ENCODE measurements around the gene BSCL2. TPM values are rescaled to one million over a fixed set of nuclear protein-coding genes. Genes with fewer than 3 reads are reported as not detected.
A peak's percentile ranks its signal among the peaks of the same experiment; 100 is the strongest.
"Not testable (repeated sequence)": the region's sequence is repeated elsewhere in the genome, so short reads cannot be mapped to it uniquely, and the experiment has no call there.

The BSCL2 gene
- total RNA-seq, 1 experiment from 2014 or later = 186 TPM

DNA sequence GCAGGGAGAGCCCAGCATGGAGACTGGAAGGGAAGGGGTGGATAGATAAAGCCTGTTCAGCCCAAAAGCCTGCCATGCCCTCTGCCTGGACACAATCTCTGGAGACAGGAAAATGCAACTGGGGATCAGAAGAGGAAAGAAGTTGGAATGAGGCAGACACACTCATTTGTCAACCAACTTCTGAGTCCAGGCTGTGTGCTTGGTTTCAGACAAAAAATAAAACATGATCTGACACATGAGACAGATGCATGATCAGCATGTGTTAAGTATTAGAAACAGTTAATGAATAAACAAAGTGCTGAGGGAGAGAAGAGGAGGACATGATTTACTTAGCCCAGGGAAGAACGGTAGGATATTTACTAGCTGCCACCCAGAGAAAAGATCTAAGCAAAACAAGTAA lies 18.7 kb downstream of the BSCL2 start:
- no peak for DNase-seq (ENCODE audit: low spot score)

DNA sequence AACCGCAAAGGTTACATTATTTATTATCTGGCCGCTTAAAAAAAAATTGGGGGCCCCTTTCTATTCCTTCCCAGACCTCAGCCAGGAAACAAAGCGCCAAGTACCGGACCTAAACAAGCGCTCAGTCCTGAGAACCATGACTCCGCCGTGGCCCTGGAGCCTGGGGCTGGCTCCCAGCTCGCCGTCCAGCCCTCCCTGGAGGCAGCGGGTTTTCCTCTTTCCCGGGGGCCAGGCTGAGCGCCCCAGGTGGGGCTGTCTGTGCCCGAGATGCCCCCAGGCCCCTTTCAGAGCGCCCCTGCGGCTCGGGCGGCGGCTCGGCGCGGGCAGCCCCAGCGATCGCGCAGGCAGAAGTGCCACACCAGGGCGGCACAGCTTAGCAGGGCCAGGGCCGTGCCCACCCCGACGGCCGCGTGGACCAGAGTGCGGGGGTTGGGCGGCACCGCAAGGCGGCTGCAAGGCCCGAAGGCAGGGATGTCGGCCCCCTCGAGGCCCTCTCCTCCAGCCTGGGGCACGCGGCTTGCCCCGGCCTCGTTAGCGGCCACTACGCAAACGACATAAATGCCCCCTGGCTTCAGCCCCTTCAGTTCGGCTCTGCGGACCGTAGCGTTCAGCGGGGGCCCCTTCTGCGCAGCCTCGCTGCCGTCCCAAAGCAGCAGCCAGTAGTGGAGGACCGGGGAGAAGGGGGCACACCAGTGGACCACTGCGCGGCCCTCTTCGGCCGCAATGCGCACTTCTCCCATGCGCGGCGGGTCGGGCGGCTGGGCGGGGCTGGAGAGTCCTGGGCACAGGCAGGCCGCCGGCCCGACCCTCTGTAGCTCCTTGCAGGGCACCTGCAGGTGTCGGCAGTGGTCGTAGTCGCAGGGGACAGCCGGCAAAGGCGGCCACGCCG lies 19.5 kb downstream of the BSCL2 start:
- no peak for DNase-seq (ENCODE audit: low spot score)

DNA sequence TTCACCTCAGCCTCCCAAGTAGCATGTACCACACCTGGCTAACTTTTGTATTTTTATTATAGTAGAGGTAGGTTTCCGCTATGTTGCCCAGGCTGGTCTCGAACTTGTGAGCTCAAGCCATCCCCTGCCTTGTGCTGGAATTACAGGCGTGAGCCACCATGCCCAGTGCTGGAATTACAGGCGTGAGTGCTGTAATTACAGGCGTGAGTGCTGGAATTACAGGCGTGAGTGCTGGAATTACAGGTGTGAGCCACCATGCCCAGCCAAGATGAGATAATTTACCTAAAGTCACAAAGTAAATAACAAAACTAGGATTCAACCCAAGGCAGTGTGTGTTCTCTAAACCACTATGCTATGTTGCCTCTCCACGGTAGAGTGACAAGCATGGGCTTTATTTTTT lies 24.7 kb downstream of the BSCL2 start:
- no peak for DNase-seq (ENCODE audit: low spot score)

DNA sequence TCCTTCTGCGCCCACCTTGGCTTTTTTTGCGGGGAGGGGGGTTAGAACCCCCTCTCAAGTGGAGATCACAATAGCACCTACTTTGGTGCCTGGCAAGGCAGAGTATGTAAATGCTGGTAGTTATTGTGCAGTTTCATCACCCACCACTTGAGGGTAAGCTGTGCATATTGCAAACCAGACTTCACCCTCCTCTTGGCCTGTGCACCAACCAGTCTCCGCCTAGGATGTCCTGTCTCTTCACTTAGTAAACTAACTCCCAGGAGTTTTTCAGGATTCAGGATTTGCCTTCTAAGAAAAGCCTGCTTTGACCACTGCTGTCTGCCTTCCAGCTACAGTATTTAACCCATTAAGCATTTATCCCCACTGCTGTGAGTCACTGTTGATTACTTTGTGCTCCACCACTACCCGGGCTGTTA lies 26.4 kb downstream of the BSCL2 start:
- DNase-seq (ENCODE audit: low spot score) = peak; percentile 79

DNA sequence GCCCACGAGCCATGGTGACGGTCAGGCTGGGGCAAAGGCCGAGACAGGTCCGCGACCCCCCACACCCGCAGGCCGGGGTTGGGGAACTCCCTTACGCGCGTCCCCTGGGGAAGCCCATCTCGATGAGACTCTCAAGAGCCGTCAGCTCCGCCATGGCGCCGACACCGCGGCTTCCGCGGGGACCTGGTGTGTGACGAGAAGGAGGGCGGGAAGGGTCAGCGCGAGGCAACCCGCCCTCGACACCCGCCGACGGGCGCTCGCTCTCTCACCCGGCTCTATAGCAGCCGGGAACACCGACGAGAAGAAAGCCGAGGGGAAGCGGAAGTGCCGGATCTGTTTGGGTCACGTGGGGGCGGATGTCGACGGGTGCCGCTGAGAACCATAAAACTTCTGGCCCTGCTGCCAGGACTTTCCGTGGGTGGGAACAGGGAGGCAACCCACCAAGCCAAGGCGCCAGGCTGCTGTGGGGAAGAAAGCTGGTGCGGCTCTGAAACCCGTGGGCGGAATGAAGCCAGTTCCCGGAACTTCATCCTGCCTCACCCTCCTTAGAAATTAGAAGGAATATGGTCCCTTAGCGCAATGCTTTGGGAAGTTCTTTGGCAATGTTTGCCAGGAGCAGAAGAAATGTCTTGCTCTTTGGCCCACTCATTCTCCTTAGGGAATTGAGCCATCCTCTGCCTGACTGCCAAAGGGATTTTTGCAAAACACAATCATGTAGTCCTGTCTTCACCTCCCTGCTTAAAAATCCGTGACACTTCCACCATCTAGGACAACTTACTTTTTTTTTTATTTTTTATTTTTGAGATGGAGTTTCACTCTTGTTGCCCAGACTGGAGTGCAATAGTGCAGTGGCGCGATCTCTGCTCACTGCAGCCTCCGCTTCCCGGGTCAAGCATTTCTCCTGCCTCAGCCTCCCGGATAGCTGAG lies 28.2 kb downstream of the BSCL2 start, which contains the start of gene UBXN1:
UBXN1 (minus strand) TSS at position 304 of the 927 bp plus-strand sequence; CDS start at position 154, 150 bp downstream.
- DNase-seq (ENCODE audit: low spot score) = peak; percentile 76

DNA sequence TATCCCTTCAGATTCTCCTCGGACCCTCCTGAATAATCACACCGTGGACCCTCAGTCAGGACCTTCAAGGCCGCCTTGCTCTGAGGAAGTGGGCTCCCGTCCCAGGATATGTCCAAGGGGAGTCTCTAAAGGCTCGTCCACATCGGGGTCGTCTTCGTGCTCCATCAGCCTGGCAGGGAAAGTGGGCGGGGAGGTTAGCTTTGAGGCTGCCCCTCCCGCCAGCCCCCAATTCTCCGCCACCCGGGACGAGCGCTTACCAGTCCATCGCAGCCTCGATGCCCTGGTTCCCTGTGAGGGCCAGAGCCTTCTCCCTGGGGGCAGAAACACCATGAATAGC lies 28.8 kb downstream of the BSCL2 start:
- DNase-seq (ENCODE audit: low spot score) = no peak

DNA sequence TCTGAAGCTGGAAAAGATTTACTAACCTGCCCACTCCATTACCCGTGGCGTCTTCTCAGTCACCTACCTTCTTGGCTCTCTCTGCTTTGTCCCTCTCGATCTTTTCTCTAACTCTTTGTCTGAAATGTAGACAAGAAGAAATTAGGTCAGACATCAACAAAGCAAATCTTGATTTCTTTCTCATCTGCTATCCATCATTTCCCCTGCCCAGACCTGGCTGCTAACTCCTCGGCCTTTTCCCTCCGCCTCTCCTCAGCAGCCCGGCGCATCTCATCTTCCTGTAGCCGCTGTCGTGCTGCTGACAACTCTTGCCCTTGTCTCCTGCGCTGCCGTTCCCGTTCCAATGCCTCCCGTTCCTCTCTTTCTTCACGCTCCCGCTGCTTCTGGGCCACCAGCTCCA lies 29.5 kb downstream of the BSCL2 start:
- DNase-seq (ENCODE audit: low spot score) = no peak

DNA sequence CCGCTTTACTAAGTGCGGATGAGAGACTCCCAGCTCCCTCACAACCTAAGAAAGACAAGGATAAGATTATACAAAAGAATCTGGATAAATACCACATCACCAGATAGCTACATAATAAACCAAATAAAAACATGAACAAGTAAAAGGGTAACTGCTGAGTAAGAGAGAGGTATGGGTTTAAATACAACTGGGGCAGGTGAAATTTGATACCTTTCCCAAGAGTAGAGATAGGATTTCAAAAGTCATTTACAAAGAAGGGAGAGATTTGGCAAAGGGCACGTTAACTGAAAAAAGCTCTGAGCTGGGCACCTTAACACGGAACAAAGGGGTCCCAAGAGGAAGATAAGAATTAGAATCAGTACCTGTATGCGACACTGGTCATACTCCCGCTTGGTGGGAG lies 30.1 kb downstream of the BSCL2 start:
- DNase-seq (ENCODE audit: low spot score) = no peak

DNA sequence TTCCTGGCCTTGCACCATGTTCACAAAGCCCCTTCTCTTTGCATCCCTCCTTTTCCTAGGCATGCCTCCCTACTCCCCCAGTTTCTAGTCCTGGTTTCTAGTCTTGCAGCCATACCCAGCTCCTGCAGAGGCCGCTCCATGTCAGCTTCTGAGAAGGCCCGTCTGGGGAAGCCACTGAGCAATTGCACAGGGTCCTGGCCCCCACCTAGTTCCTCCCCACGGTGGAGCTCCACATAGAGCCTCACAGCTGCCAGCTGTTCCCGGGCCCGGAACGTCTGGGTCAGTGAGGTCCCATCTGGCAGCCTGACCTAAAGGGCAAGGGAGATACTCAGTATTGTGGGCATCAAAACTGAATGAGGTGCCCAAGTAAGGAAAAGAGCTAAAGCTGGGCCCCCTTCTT lies 30.5 kb downstream of the BSCL2 start:
- DNase-seq (ENCODE audit: low spot score) = no peak

DNA sequence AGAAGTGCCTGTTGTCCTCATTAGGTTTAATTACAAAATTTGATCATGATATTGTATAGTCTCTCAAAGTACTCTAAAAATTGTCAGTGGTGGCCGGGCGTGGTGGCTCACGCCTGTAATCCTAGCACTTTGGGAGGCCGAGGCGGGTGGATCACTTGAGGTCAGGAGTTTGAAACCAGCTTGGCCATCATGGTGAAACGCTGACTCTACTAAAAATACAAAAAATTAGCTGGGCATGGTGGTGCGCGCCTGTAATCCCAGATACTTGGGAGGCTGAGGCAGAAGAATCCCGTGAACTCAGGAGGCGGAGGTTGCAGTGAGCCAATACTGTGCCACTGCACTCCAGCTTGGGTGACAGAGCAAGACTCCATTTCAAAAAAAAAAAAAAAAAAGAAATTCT lies 31.8 kb downstream of the BSCL2 start:
- not testable (repeated sequence) for DNase-seq (ENCODE audit: low spot score)

DNA sequence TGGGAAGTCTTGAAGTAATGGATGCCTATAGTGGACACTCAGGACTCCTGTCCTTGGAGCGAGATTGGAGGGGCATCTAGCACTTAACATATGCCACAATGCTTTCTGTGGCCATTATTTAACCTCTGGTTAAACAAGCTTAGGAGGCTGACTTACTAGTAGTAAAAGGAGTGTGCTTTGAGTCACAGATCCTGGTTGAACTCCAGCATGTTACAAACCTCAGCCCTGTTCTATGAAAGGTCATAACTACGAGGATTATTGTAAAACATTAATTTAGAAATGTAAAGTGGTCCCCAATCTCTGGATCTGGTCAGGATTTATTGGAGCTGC lies 34.1 kb downstream of the BSCL2 start:
- no peak for DNase-seq (ENCODE audit: low spot score)

DNA sequence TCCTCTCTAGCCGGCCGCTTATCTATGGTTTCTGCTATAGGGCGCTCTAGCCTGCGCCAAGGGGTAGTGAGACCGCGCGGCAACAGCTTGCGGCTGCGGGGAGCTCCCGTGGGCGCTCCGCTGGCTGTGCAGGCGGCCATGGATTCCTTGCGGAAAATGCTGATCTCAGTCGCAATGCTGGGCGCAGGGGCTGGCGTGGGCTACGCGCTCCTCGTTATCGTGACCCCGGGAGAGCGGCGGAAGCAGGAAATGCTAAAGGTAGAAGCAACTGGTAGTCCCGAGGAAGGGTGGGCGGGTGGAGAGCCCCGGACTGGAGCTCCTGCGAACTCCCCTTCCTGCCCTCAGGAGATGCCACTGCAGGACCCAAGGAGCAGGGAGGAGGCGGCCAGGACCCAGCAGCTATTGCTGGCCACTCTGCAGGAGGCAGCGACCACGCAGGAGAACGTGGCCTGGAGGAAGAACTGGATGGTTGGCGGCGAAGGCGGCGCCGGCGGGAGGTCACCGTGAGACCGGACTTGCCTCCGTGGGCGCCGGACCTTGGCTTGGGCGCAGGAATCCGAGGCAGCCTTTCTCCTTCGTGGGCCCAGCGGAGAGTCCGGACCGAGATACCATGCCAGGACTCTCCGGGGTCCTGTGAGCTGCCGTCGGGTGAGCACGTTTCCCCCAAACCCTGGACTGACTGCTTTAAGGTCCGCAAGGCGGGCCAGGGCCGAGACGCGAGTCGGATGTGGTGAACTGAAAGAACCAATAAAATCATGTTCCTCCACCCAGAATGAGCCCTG lies 35.4 kb downstream of the BSCL2 start, which contains the start of the genes LBHD1 and UQCC3:
LBHD1 (minus strand) TSS at position 660 of the 782 bp plus-strand sequence. CDS start 2,236 bp downstream, outside the sequence.
UQCC3 (plus strand) TSS at position 66 of the 782 bp plus-strand sequence; CDS start at position 139, 73 bp downstream.
- DNase-seq (ENCODE audit: low spot score) = peak; percentile 86

DNA sequence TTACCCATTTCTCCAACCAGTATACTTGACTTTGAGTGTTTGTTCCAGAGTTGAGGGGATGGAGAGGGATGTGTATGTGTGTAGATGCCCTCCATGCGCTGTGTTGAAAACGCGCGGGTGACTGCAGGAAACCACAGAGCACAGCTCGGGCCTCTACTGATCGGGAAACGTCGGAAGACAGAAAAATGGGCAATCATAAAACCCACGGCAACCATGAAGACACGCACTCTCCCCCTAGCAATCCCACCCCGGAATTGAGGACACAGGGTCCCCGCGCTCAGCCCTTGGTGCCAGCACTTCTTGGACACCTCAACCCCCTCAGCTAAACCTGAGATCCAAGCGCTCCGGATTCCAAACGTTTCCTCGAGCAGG lies 36.0 kb downstream of the BSCL2 start:
- no peak for DNase-seq (ENCODE audit: low spot score)

DNA sequence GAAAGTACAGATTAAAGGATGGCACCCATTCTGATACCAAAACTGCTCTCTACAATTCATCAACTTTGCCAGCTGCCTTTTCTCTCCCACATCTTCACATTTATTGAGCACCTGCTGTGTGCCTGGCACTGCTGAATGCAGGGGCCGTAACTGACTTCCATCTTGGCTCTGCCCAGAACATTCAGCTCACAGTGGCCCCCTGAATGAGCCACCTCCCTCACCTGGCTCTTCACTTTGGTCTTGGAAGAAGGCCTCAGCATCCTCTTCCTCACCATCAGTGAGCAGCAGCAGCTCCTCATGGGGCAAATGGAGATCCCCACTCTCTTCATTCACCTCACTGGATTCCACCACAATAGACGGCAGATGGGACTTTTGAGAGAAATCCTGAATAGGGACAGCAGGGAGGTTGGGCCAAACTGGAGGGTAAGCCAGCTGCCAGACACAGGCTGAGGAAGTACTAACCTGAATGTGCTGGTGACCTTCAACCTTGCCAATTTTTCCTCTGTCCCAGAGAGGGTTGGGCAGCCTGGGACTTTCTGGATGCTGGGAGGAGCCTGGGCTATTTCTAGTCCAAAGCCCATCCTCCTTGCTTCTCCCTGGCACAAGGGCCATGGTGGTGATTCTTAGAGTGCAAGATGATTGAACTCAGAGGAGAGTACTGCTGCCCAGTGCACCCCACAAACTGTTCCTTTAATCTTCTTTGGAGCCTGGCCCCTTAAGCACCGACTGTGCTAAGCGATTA lies 37.6 kb downstream of the BSCL2 start:
- DNase-seq (ENCODE audit: low spot score) = no peak

DNA sequence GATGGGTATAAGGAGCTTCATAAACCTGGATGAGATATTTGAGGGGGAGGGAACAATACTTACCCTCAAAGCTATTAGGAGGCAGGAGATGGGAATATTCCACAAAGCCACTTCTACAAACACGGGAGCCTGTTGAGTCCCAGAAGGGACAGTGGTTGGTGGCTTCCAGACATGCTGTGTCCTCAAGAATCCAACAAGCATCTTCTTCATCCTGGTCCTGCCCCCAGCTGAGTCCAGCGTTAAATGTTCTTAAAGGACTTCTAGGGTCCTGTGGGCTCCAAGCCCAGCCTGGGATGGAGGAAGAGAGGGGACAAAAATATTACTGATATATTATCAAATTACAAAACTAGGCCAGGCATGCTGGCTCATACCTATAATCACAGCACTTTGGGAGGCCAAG lies 39.8 kb downstream of the BSCL2 start:
- no peak for DNase-seq (ENCODE audit: low spot score)

DNA sequence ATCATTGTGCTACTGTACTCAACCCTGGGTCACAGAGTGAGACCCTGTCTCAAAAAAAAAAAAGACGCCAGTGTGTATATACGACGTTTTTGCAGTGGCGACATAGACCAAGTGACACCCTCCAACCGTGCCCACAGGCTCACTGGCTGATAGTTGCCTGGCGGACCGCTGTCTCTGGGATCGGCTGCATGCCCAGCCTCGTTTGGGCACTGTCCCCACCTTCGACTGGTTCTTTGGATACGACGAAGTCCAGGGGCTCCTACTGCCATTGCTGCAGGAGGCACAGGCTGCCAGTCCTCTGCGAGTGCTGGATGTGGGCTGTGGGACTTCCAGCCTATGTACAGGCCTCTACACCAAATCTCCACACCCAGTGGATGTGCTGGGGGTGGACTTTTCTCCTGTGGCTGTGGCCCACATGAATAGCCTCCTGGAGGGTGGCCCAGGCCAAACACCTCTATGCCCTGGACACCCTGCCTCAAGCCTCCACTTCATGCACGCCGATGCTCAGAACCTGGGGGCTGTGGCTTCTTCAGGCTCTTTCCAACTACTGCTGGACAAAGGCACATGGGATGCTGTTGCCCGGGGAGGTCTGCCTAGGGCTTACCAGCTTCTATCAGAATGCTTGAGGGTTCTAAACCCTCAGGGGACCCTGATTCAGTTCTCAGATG lies 40.8 kb downstream of the BSCL2 start:
- no peak for DNase-seq (ENCODE audit: low spot score)

DNA sequence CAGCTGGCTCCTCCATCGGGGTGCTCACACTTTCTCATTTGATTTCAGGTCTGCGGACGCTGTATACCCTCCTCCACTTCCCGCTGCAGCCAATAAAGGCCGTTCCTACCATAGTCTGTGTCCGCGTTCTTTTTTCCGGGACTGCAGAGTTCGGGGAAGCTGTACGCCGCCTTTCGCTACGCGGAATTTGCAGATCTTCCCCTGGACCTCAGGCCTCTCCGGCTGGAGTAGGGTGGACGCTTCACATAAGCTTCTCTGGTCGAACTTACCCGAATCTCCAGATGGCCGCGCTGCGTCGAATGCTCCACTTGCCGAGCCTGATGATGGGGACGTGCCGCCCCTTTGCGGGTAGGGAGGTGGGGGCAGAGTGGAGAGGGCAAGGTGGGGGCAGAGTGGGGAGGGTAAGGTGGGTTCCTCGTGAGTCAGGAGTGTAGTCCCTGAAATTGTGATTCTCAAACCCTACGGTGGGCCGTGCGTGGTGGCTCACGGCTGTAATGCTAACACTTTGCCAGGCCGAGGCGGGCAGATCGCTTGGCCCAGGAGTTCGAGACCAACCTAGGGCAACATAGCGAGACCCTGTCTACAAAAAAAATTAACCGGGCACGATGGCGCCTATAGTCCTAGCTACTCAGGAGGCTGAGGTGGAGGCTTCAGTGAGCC lies 41.5 kb downstream of the BSCL2 start:
- DNase-seq (ENCODE audit: low spot score) = peak; percentile 14

DNA sequence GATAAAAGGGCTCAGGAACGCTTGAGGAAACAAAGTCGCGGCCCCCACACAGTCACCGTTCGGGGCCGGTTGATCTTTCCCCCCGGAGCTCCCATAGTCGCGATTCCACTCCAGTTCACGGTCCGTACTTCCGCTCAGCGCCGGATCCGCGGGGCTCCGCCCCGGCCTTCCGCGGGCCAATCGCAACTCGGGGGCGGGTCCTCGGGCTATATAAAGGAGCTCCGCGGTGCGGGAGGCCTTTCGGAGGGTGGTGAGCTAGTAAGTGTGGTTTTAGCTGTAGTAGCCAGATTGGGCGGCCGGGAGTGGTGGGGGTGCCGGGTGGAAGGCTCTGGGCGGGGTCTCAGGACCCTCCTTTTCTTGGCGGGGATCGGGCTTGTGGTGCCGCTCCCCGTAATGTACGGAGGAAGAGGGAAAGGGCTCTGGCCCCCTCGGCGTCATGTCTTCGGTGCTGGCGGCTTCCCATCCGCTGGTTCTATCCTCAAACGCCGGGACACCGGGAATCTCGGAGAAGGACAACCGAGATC lies 42.1 kb downstream of the BSCL2 start, which contains the start of the genes C11orf98 and CSKMT:
C11orf98 (minus strand) TSS at position 136 of the 524 bp plus-strand sequence; CDS start at position 95, 41 bp downstream.
CSKMT (plus strand) TSS at position 238 of the 524 bp plus-strand sequence. CDS start 568 bp downstream, outside the sequence.
- peak; percentile 79 for DNase-seq (ENCODE audit: low spot score)

DNA sequence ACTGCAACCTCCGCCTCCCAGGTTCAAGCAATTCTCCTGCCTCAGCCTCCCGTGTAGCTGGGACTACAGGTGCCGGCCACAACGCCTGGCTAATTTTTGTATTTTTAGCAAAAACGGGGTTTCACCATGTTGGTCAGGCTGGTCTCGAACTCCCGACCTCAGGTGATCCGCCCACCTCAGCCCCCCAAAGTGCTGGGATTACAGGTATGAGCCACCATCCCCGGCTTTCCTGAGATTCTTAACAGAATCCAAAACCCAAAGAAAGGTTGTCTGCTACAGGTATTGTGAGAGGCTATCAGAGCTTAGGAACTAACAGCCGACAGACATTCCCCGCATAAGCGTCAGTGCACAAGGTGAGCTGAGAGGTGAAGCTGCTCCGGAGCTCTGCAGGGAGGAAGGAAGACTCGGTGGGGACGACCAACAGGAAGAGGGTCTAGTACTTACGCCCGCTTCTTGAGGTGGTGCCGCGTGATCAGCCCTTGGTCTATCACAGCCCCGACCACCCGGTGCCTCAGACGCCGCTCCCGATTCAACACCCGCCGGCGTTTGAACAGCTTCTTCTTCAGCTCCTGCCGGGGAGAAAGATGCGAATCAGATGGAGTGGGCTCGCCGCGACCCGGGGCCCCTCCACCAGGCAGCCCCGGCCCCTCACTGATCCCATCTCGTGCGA lies 42.7 kb downstream of the BSCL2 start:
- peak; percentile 59 for DNase-seq (ENCODE audit: low spot score)

All from A172 (cell line).